A549 (cell line): ENCODE results near the gene PIK3IP1. TPM values are rescaled to one million over a fixed set of nuclear protein-coding genes. Genes with fewer than 3 reads are reported as not detected.

Experiments used
- ATAC-seq, 2 experiments: fragments of 200-7000 bp in 1 of 2; fragments of >200 bp in 1 of 2; cut with Nextera tagmentation in 1 of 2; cut with Tn5 transposase in 1 of 2; 3 replicates each; pipeline versions ENCODE4 v1.8.0 to v1.9.1; 2018 to 2020; ENCODE audit warnings: mild to moderate bottlenecking in 1 of 2, moderate library complexity in 1 of 2
- CTCF ChIA-PET: fragments of 300-600 bp; sonication (Branson Sonifier 250); formaldehyde crosslinking; extraction: SDS; loops from one replicate; lab custom pipeline; 2021; ENCODE audit warnings: antibody characterized with exemption, inconsistent platforms; lab: Yijun Ruan, JAX
- POLR2A ChIA-PET: fragments of 350-600 bp; formaldehyde crosslinking; extraction: SDS; loops from one replicate; lab custom pipeline; 2021; ENCODE audit warnings: antibody characterized with exemption, inconsistent platforms; lab: Yijun Ruan, JAX
- DNase-seq, 2 experiments: peaks; one replicate each; pipeline versions ENCODE4 v3.0.0 to v3.0.0-alpha.2; 2011 to 2016; ENCODE audit warnings: low read depth in 1 of 2, low spot score in 1 of 2
- FAIRE-seq: peaks from 2 replicates; lab custom pipeline; 2011; peaks lifted over from hg19 to GRCh38; lab: Jason Lieb, UNC
- H3K27ac ChIP-seq, 2 experiments: fragments of >200 bp; sonication (Bioruptor Twin); formaldehyde crosslinking; 3 replicates each; pipeline ENCODE4 v1.5.1; 2016 to 2017
- H3K4me1 ChIP-seq: fragments of >200 bp; sonication (Bioruptor Twin); formaldehyde crosslinking; 3 replicates; pipeline ENCODE4 v1.6.1; 2016
- H3K4me2 ChIP-seq: fragments of >200 bp; sonication (Bioruptor Twin); formaldehyde crosslinking; 3 replicates; pipeline ENCODE4 v1.6.1; 2016
- H3K4me3 ChIP-seq: fragments of >200 bp; sonication (Bioruptor Twin); formaldehyde crosslinking; 3 replicates; pipeline ENCODE4 v1.5.1; 2016
- H3K9me3 ChIP-seq: fragments of >200 bp; sonication (Bioruptor Twin); formaldehyde crosslinking; 3 replicates; pipeline ENCODE4 v1.6.1; 2016
- CBX2 ChIP-seq: fragments of 200-600 bp; sonication (generic); IDR thresholded peaks from 2 replicates; pipeline ENCODE4 v1.6.1; 2016; ENCODE audit warnings: low read depth, mild to moderate bottlenecking, borderline replicate concordance
- CHD2 ChIP-seq: fragments of 150-350 bp; IDR thresholded peaks from 2 replicates; pipeline ENCODE4 v1.6.1; 2014; ENCODE audit warnings: low read length; ENCODE audit not compliant: partially characterized antibody
- CTCF ChIP-seq: fragments of >200 bp; sonication (Bioruptor Twin); formaldehyde crosslinking; IDR thresholded peaks from 3 replicates; pipeline ENCODE4 v1.5.1; 2016
- EHMT2 ChIP-seq: fragments of 200-600 bp; sonication (generic); IDR thresholded peaks from 2 replicates; pipeline ENCODE4 v1.6.1; 2016; ENCODE audit warnings: antibody characterized with exemption, low read depth, mild to moderate bottlenecking, moderate library complexity
- ESRRA ChIP-seq: fragments of 150-350 bp; IDR thresholded peaks from 2 replicates; pipeline ENCODE4 v1.6.1; 2014; ENCODE audit warnings: mild to moderate bottlenecking, low read length, borderline replicate concordance
- FOSL2 ChIP-seq, 2 experiments: fragments of 450-650 bp in 1 of 2; fragments of >200 bp in 1 of 2; sonication (Bioruptor Twin) in 1 of 2; formaldehyde crosslinking; IDR thresholded peaks; 2 replicates each; pipeline versions ENCODE4 v1.5.0 to v1.6.1; 2016 to 2020; ENCODE audit warnings: mild to moderate bottlenecking in 1 of 2, moderate library complexity in 1 of 2
- FOXS1 ChIP-seq: fragments of 250-450 bp; sonication (Bioruptor Pico); IDR thresholded peaks from 2 replicates; pipeline ENCODE4 v1.5.0; 2020; ENCODE audit warnings: mild to moderate bottlenecking, moderate library complexity
- GATA3 ChIP-seq: IDR thresholded peaks from 2 replicates; pipeline ENCODE4 v1.6.1; 2012; ENCODE audit warnings: borderline replicate concordance
- HDAC2 ChIP-seq: fragments of 200-600 bp; sonication (generic); IDR thresholded peaks from 2 replicates; pipeline ENCODE4 v1.6.1; 2016
- HMGXB4 ChIP-seq: fragments of 250-450 bp; sonication (Bioruptor Pico); IDR thresholded peaks from 2 replicates; pipeline ENCODE4 v1.5.0; 2021; ENCODE audit warnings: mild to moderate bottlenecking, moderate library complexity, borderline replicate concordance
- JUN ChIP-seq, 2 experiments: fragments of >200 bp; sonication (Bioruptor Twin); formaldehyde crosslinking; IDR thresholded peaks; 2 replicates in 1 of 2; 3 replicates in 1 of 2; pipeline ENCODE4 v1.6.1; 2016 to 2017
- KDM5A ChIP-seq: fragments of 200-600 bp; sonication (generic); IDR thresholded peaks from 2 replicates; pipeline ENCODE4 v1.6.1; 2016; ENCODE audit warnings: antibody characterized with exemption, mild to moderate bottlenecking
- MAFK ChIP-seq: fragments of 450-650 bp; IDR thresholded peaks from 2 replicates; pipeline ENCODE4 v1.6.1; 2014; ENCODE audit not compliant: partially characterized antibody
- MYC ChIP-seq: IDR thresholded peaks from 2 replicates; pipeline ENCODE4 v1.6.1; 2012; ENCODE audit warnings: mild to moderate bottlenecking, inconsistent platforms, low read length, improper control_type of control experiment, borderline replicate concordance
- PHF8 ChIP-seq: fragments of 200-600 bp; sonication (generic); IDR thresholded peaks from 2 replicates; pipeline ENCODE4 v1.6.1; 2016; ENCODE audit warnings: low read depth, mild to moderate bottlenecking, antibody characterized with exemption, moderate library complexity, borderline replicate concordance
- POLR2AphosphoS2 ChIP-seq: conservative IDR thresholded peaks from 2 replicates; pipeline ENCODE4 v1.6.1; 2012; ENCODE audit warnings: low read length, improper control_type of control experiment, inconsistent platforms
- RARB ChIP-seq: fragments of 250-450 bp; sonication (Bioruptor Pico); IDR thresholded peaks from 2 replicates; pipeline ENCODE4 v1.8.0; 2021; ENCODE audit warnings: mild to moderate bottlenecking, moderate library complexity
- RFX5 ChIP-seq: fragments of 450-650 bp; IDR thresholded peaks from 2 replicates; pipeline ENCODE4 v1.7.1; 2014; ENCODE audit warnings: antibody characterized with exemption, mild to moderate bottlenecking, moderate library complexity
- SMC3 ChIP-seq: fragments of >200 bp; sonication (Bioruptor Twin); formaldehyde crosslinking; IDR thresholded peaks from 3 replicates; pipeline ENCODE4 v1.6.1; 2018; ENCODE audit warnings: inconsistent platforms
- TFCP2L1 ChIP-seq: fragments of 250-450 bp; sonication (Bioruptor Pico); IDR thresholded peaks from 2 replicates; pipeline ENCODE4 v1.5.0; 2021; ENCODE audit warnings: mild to moderate bottlenecking
- USF2 ChIP-seq: fragments of 450-650 bp; IDR thresholded peaks from 2 replicates; pipeline ENCODE4 v1.6.1; 2014; ENCODE audit warnings: antibody characterized with exemption
- ZFP36 ChIP-seq: fragments of 450-650 bp; IDR thresholded peaks from 2 replicates; pipeline ENCODE4 v1.6.1; 2014; ENCODE audit warnings: borderline replicate concordance; ENCODE audit not compliant: partially characterized antibody
- ZSCAN20 ChIP-seq: fragments of 250-450 bp; sonication (Bioruptor Pico); IDR thresholded peaks from 2 replicates; pipeline ENCODE4 v1.8.0; 2022; ENCODE audit warnings: mild to moderate bottlenecking, moderate library complexity
- WGBS: methylation state at CpG from one replicate; pipeline ENCODE4 v1.1.6; 2017; ENCODE audit errors: missing lambda C conversion rate; 5-methylcytosine and 5-hydroxymethylcytosine counted together
- polyA plus RNA-seq, 4 experiments: library from polyadenylated mRNA; depleted of rRNA in 3 of 4; stranded (reverse); fragments of >200 nt; fragmentation: RNase III in 1 of 4; extraction: RNeasy Plus Mini Kit Qiagen cat#74134 plus additional on column Dnase treatment in 1 of 4; gene quantifications; 2 replicates in 3 of 4; 3 replicates in 1 of 4; pipeline ENCODE4 v1.2.3, GENCODE V29; 2011 to 2017

The PIK3IP1 gene
- polyA plus RNA-seq, 2 of the 4 experiments (the other 2 are of a cell fraction): 0.90 to 1.6 TPM

- FAIRE-seq: no peak
- no peak overlapping the region for H3K4me2 ChIP-seq
- H3K9me3 ChIP-seq: no peaks in the 10 kb centered on the region
- DNase-seq: no peak
- no peak for ATAC-seq
- 94% methylated on average over 3 of the region's 5 CpGs for WGBS
- ChIA-PET POLR2A (interaction anchor here (0.6 kb wide), 1 partner anchor 11 kb away, joined by 5 read pairs; no protein-coding TSS in a partner anchor), CTCF (interaction anchor here (1.1 to 2.1 kb wide), 2 partner anchors 12 to 31 kb away, joined by 4 read pairs; partner anchors contain the start of gene PATZ1)
- H3K4me3 ChIP-seq: no peak overlapping the region
- TF ChIP-seq POLR2AphosphoS2: no peak
- TF ChIP-seq MAFK: no peak
- no peak for TF ChIP-seq RFX5
- TF ChIP-seq JUN (IDR thresholded peaks at IDR 0.05): no peak
- no peak for TF ChIP-seq RARB (CRISPR knock-in tag)
- no peak for TF ChIP-seq ZFP36
- no peak for TF ChIP-seq ZSCAN20 (CRISPR knock-in tag)
- no peak for TF ChIP-seq TFCP2L1 (CRISPR knock-in tag)
- H3K27ac ChIP-seq: no peak overlapping the region
- H3K4me1 ChIP-seq: no peaks in the 10 kb centered on the region
Observed at GRCh38 chr22:31334329-31334728, 42.0 kb upstream of the PIK3IP1 start.

- no peaks in the 10 kb centered on the region for H3K4me1 ChIP-seq
- no peak overlapping the region for H3K4me2 ChIP-seq
- FAIRE-seq (no peak), DNase-seq (no peak), ATAC-seq (no peak)
- no peaks in the 10 kb centered on the region for H3K9me3 ChIP-seq
- ChIA-PET CTCF (interaction anchor here (1.1 to 2.1 kb wide), 3 partner anchors 13 to 32 kb away, joined by 4 to 6 read pairs (median 4); partner anchors contain the start of gene PATZ1), POLR2A (interaction anchor here (0.6 to 1.0 kb wide), 2 partner anchors 10 to 13 kb away, joined by 3 to 5 read pairs; partner anchors contain the start of gene PATZ1)
- H3K4me3 ChIP-seq: no peak overlapping the region
- WGBS: 100% methylated on average over 2 of the region's 2 CpGs
- no peak overlapping the region for H3K27ac ChIP-seq
- TF ChIP-seq CTCF (no peak), HDAC2 (no peak), HMGXB4 (CRISPR knock-in tag) (no peak), ZSCAN20 (CRISPR knock-in tag) (no peak), CBX2 (no peak), RFX5 (no peak), FOSL2 (IDR thresholded peaks at IDR 0.05) (no peak), FOSL2 (CRISPR knock-in tag; IDR thresholded peaks at IDR 0.05) (no peak), SMC3 (no peak), TFCP2L1 (CRISPR knock-in tag) (no peak), ESRRA (no peak), GATA3 (no peak), EHMT2 (no peak), JUN (IDR thresholded peaks at IDR 0.05) (no peak), PHF8 (no peak), KDM5A (no peak), USF2 (no peak), CHD2 (no peak), FOXS1 (no peak), MYC (no peak)
- TF ChIP-seq, all 56 proteins: peak for 0
Observed at GRCh38 chr22:31333641-31334040, 41.4 kb upstream of the PIK3IP1 start.
